HCT116 (cell line): ENCODE data around the gene STARD8. TPM values are rescaled to one million over a fixed set of nuclear protein-coding genes. Genes with fewer than 3 reads are reported as not detected.

ENCODE experiments used
- ATAC-seq: fragments of 200-7000 bp; cut with Tn5 transposase; 2 replicates; pipeline ENCODE4 v1.9.1; 2020; ENCODE audit warnings: mild to moderate bottlenecking, moderate library complexity
- BruUV-seq: library from RNA; stranded (reverse); fragments of 400-500 nt; replicated peaks from 2 replicates; lab custom pipeline; 2021; lab: Mats Ljungman, UMichigan
- CTCF ChIA-PET: fragments of 300-600 bp; sonication (Branson Sonifier 250); formaldehyde crosslinking; loops from one replicate; lab custom pipeline; 2021; ENCODE audit warnings: antibody characterized with exemption; lab: Charles Lee
- POLR2A ChIA-PET: fragments of 300-600, 350-600 bp; sonication (Branson Sonifier 250); formaldehyde crosslinking; loops from one replicate; lab custom pipeline; 2021; ENCODE audit warnings: antibody characterized with exemption; lab: Charles Lee
- RAD21 ChIA-PET, 2 experiments: fragments of 300-600 bp; sonication (Branson Sonifier 250); formaldehyde crosslinking; loops; one replicate each; lab custom pipeline; 2023; ENCODE audit warnings: low total read pairs in 2 of 2; ENCODE audit not compliant: uncharacterized antibody in 2 of 2, unreplicated experiment in 2 of 2, low non-redundant PET in 1 of 2; lab: Charles Lee
- DNase-seq: peaks from one replicate; pipeline ENCODE4 v3.0.0-alpha.2; 2010; ENCODE audit warnings: low read depth, low spot score
- H2AFZ ChIP-seq: fragments of 200-600 bp; shearing (Covaris generic), sonication (generic); 2 replicates; pipeline ENCODE4 v1.6.1; 2017; ENCODE audit warnings: low read depth, mixed run types, mixed read lengths, antibody characterized with exemption, low read length; ENCODE audit not compliant: poor library complexity, severe bottlenecking
- H3K27ac ChIP-seq: 2 replicates; pipeline ENCODE4 v1.5.1; 2012; ENCODE audit warnings: low read depth, low read length
- H3K27me3 ChIP-seq: fragments of 200-600 bp; sonication (generic); 2 replicates; pipeline ENCODE4 v1.6.1; 2016; ENCODE audit warnings: mixed run types, low read length, mixed read lengths; ENCODE audit not compliant: insufficient read depth
- H3K36me3 ChIP-seq, 2 experiments: fragments of 200-500 bp in 1 of 2; fragments of 200-600 bp in 1 of 2; sonication (Bioruptor generic) in 1 of 2; sonication (generic) in 1 of 2; 2 replicates each; pipeline versions ENCODE4 v1.5.1 to v1.6.1; 2014 to 2016; ENCODE audit warnings: low read length in 2 of 2, inconsistent platforms in 1 of 2, mixed read lengths in 1 of 2, mixed run types in 1 of 2; ENCODE audit not compliant: insufficient read depth in 2 of 2, control insufficient read depth in 1 of 2
- H3K4me1 ChIP-seq, 2 experiments: fragments of 200-600 bp in 1 of 2; sonication (generic) in 1 of 2; 2 replicates each; pipeline versions ENCODE4 v1.5.1 to v1.6.1; 2012 to 2017; ENCODE audit warnings: low read length in 2 of 2, inconsistent platforms in 1 of 2, mild to moderate bottlenecking in 1 of 2, mixed read lengths in 1 of 2, mixed run types in 1 of 2, moderate library complexity in 1 of 2; ENCODE audit not compliant: insufficient read depth in 2 of 2, control insufficient read depth in 1 of 2
- H3K4me2 ChIP-seq: fragments of 200-600 bp; sonication (generic); 2 replicates; pipeline ENCODE4 v1.6.1; 2017; ENCODE audit warnings: mixed run types, low read length, mixed read lengths
- H3K4me3 ChIP-seq, 2 experiments: fragments of 200-600 bp in 1 of 2; sonication (generic) in 1 of 2; replicated peaks in 1 of 2; 2 replicates each; pipeline ENCODE4 v1.5.1; 2011 to 2016; ENCODE audit warnings: low read length in 2 of 2, control low read depth in 1 of 2, low read depth in 1 of 2, mild to moderate bottlenecking in 1 of 2, mixed read lengths in 1 of 2, mixed run types in 1 of 2
- H3K79me2 ChIP-seq: fragments of 200-600 bp; sonication (generic); 2 replicates; pipeline ENCODE4 v1.6.1; 2017; ENCODE audit warnings: mild to moderate bottlenecking, mixed run types, low read length, moderate library complexity, mixed read lengths; ENCODE audit not compliant: insufficient read depth
- H3K9ac ChIP-seq: fragments of 200-600 bp; sonication (generic); 2 replicates; pipeline ENCODE4 v1.6.1; 2016; ENCODE audit warnings: low read length, mixed read lengths
- H3K9me2 ChIP-seq: fragments of 200-600 bp; sonication (generic), shearing (Covaris generic); 2 replicates; pipeline ENCODE4 v1.6.1; 2017; ENCODE audit warnings: mixed run types, mild to moderate bottlenecking, moderate library complexity; ENCODE audit not compliant: insufficient read depth
- H3K9me3 ChIP-seq, 2 experiments: fragments of 200-500 bp in 1 of 2; fragments of 200-600 bp in 1 of 2; sonication (Bioruptor generic) in 1 of 2; sonication (generic) in 1 of 2; 2 replicates each; pipeline ENCODE4 v1.6.1; 2014 to 2017; ENCODE audit warnings: low read length in 2 of 2, mixed read lengths in 2 of 2, inconsistent platforms in 1 of 2, low read depth in 1 of 2, mild to moderate bottlenecking in 1 of 2, mixed run types in 1 of 2, moderate library complexity in 1 of 2; ENCODE audit not compliant: control insufficient read depth in 1 of 2, insufficient read depth in 1 of 2
- H4K20me1 ChIP-seq: fragments of 200-600 bp; sonication (generic), shearing (Covaris generic); 2 replicates; pipeline ENCODE4 v1.6.1; 2017; ENCODE audit warnings: mixed run types, mild to moderate bottlenecking, moderate library complexity; ENCODE audit not compliant: insufficient read depth
- CTCF ChIP-seq, 3 experiments: fragments of 200-600 bp in 1 of 3; sonication (generic) in 1 of 3; IDR thresholded peaks in 2 of 3; conservative IDR thresholded peaks in 1 of 3; 2 replicates each; pipeline ENCODE4 v1.5.1; 2012 to 2017; ENCODE audit warnings: low read depth in 2 of 3, low read length in 2 of 3, antibody characterized with exemption in 1 of 3, borderline replicate concordance in 1 of 3, control low read depth in 1 of 3, mild to moderate bottlenecking in 1 of 3, mixed read lengths in 1 of 3, mixed run types in 1 of 3, moderate library complexity in 1 of 3; ENCODE audit not compliant: insufficient read depth in 1 of 3
- EZH2phosphoT487 ChIP-seq: fragments of 200-600 bp; IDR thresholded peaks from 2 replicates; pipeline ENCODE4 v1.6.1; 2018; ENCODE audit warnings: antibody characterized with exemption, borderline replicate concordance
- JUND ChIP-seq: IDR thresholded peaks from 2 replicates; pipeline ENCODE4 v1.6.1; 2012
- POLR2A ChIP-seq: IDR thresholded peaks from 2 replicates; pipeline ENCODE4 v1.7.0; 2011; ENCODE audit warnings: borderline replicate concordance; ENCODE audit not compliant: insufficient read depth, insufficient read length; ENCODE audit errors: extremely low read depth
- POLR2AphosphoS5 ChIP-seq: IDR thresholded peaks from 2 replicates; pipeline ENCODE4 v1.6.1; 2011; ENCODE audit warnings: mild to moderate bottlenecking, low read depth, low read length, moderate library complexity
- REST ChIP-seq: IDR thresholded peaks from 2 replicates; pipeline ENCODE4 v1.6.1; 2012; ENCODE audit warnings: low read depth
- TCF7L2 ChIP-seq: IDR thresholded peaks from 2 replicates; pipeline ENCODE4 v1.7.0; 2011; ENCODE audit warnings: borderline replicate concordance, inconsistent platforms; ENCODE audit not compliant: insufficient read depth, insufficient read length; ENCODE audit errors: extremely low read depth
- YY1 ChIP-seq: IDR thresholded peaks from 2 replicates; pipeline ENCODE4 v1.6.1; 2011; ENCODE audit warnings: low read length, low read depth, moderate library complexity, mild to moderate bottlenecking; ENCODE audit not compliant: insufficient replicate concordance; ENCODE audit errors: extremely low read depth
- ZBTB33 ChIP-seq: IDR thresholded peaks from 2 replicates; pipeline ENCODE4 v1.6.1; 2011; ENCODE audit warnings: mild to moderate bottlenecking, low read length, moderate library complexity; ENCODE audit not compliant: insufficient replicate concordance; ENCODE audit errors: extremely low read depth
- ZNF274 ChIP-seq: fragments of 200-500 bp; sonication (Bioruptor generic); IDR thresholded peaks from 2 replicates; pipeline ENCODE4 v1.6.1; 2014; ENCODE audit warnings: mild to moderate bottlenecking, low read depth, low read length, inconsistent platforms
- intact Hi-C: fragments of 100-400 bp; cut with micrococcal nuclease; formaldehyde crosslinking; loops from 2 replicates; pipeline ENCODE4 v1.10.0; 2022
- total RNA-seq: library from RNA; stranded (reverse); gene quantifications from one replicate; pipeline ENCODE4 v1.2.1, GENCODE V29; 2021; ENCODE audit not compliant: unreplicated experiment

Gene STARD8
- total RNA-seq, 1 experiment from 2014 or later, result 5.4 TPM

- no peak overlapping the region for H3K4me3 ChIP-seq
- POLR2A ChIA-PET, result no interaction called here
- DNase-seq, result no peak
- CTCF ChIA-PET, result no interaction called here
- H3K27ac ChIP-seq, result no peak overlapping the region
- H3K36me3 ChIP-seq, result no peaks in the 10 kb centered on the region
- RAD21 ChIA-PET, result no interaction called here
- H3K27me3 ChIP-seq, result no peaks in the 10 kb centered on the region
- TF ChIP-seq POLR2AphosphoS5, result no peak
- TF ChIP-seq ZNF274, result no peak
- TF ChIP-seq TCF7L2, result no peak
- TF ChIP-seq JUND, result no peak
- TF ChIP-seq REST, result no peak
- TF ChIP-seq POLR2A, result no peak
- no peak for TF ChIP-seq YY1
- TF ChIP-seq CTCF (IDR thresholded peaks at IDR 0.05 in 2 of 3, conservative IDR thresholded peaks at IDR 0.05 in 1 of 3; ENCODE audit: borderline replicate concordance in 1 of 3, insufficient read depth in 1 of 3, low read depth in 2 of 3, low read length in 2 of 3), result no peak
- no peak for TF ChIP-seq EZH2phosphoT487
- TF ChIP-seq ZBTB33, result no peak
- ATAC-seq, result no peak
- no peaks in the 10 kb centered on the region for H4K20me1 ChIP-seq
- no peak overlapping the region for H3K4me2 ChIP-seq
- H3K9me2 ChIP-seq, result no peaks in the 10 kb centered on the region
- intact Hi-C loops, result no loop called here
- H3K9me3 ChIP-seq, result no peaks in the 10 kb centered on the region
- H3K79me2 ChIP-seq, result no peaks in the 10 kb centered on the region
- no peak overlapping the region for H3K9ac ChIP-seq
- BruUV-seq, result no TSS peak
- H3K4me1 ChIP-seq, result no peaks in the 10 kb centered on the region
- H2AFZ ChIP-seq, result no peak overlapping the region
Observed at GRCh38 chrX:68691921-68692320, 44.5 kb downstream of the STARD8 start.
